Measurements from ENCODE around the gene TNNT1.

Gene TNNT1

DNA sequence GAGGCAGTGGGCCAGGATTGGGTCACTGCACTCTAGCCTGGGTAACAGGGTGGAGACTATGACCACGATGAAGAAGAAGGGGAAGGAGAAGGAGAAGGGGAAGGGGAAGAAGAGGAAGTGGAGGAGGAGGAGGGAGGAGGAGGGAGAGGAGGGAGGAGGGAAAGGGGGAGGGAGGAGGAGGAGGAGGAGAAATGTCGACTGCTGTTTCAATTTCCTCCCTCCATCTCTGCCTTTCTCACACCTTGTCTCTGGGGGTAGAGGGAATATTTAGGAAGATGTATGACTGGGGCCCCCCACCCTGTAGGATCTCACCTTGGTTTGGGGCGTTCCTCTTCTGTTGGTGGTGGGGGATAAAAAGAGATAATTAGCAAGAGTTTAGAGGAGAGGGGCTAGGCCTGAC, 3.8 kb downstream of the TNNT1 start:
- TF ChIP-seq EGR1 (IDR thresholded peaks at IDR 0.05) (no peak), EP300 (IDR thresholded peaks at IDR 0.05; ENCODE audit: borderline replicate concordance) (no peak)
- TF ChIP-seq, protein P1, sequence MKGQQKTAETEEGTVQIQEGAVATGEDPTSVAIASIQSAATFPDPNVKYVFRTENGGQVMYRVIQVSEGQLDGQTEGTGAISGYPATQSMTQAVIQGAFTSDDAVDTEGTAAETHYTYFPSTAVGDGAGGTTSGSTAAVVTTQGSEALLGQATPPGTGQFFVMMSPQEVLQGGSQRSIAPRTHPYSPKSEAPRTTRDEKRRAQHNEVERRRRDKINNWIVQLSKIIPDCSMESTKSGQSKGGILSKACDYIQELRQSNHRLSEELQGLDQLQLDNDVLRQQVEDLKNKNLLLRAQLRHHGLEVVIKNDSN (IDR thresholded peaks at IDR 0.05), result no peak

DNA sequence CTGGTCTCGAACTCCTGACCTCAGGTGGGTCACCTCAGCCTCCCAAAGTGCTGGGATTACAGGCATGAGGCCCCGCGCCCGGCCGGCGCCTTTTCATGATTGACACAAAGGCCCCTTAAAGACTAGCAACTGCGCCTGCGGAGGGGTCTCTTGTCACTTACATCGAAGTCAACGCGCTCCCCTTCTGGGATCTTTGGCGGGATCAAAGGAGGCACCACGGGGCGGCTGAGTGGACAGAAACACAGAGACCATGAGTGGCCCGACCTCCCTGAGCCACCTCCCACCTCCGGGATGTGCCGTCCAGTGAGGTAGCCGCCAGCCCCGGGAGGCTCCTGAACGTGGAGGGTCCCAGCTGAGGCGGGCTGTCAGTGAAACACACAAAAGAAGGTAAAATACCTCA, 7.3 kb downstream of the TNNT1 start:
- TF ChIP-seq TAF1 (IDR thresholded peaks at IDR 0.05; ENCODE audit: low read depth) (no peak), RAD21 (IDR thresholded peaks at IDR 0.05; ENCODE audit: low read depth) (no peak), TEAD4 (IDR thresholded peaks at IDR 0.05) (no peak), TCF12 (IDR thresholded peaks at IDR 0.05; ENCODE audit: low read depth) (no peak), EGR1 (IDR thresholded peaks at IDR 0.05) (no peak), YY1 (IDR thresholded peaks at IDR 0.05; ENCODE audit: low read depth) (no peak)
- TF ChIP-seq, protein P2, sequence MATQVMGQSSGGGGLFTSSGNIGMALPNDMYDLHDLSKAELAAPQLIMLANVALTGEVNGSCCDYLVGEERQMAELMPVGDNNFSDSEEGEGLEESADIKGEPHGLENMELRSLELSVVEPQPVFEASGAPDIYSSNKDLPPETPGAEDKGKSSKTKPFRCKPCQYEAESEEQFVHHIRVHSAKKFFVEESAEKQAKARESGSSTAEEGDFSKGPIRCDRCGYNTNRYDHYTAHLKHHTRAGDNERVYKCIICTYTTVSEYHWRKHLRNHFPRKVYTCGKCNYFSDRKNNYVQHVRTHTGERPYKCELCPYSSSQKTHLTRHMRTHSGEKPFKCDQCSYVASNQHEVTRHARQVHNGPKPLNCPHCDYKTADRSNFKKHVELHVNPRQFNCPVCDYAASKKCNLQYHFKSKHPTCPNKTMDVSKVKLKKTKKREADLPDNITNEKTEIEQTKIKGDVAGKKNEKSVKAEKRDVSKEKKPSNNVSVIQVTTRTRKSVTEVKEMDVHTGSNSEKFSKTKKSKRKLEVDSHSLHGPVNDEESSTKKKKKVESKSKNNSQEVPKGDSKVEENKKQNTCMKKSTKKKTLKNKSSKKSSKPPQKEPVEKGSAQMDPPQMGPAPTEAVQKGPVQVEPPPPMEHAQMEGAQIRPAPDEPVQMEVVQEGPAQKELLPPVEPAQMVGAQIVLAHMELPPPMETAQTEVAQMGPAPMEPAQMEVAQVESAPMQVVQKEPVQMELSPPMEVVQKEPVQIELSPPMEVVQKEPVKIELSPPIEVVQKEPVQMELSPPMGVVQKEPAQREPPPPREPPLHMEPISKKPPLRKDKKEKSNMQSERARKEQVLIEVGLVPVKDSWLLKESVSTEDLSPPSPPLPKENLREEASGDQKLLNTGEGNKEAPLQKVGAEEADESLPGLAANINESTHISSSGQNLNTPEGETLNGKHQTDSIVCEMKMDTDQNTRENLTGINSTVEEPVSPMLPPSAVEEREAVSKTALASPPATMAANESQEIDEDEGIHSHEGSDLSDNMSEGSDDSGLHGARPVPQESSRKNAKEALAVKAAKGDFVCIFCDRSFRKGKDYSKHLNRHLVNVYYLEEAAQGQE (IDR thresholded peaks at IDR 0.05; ENCODE audit: low read depth), result no peak

DNA sequence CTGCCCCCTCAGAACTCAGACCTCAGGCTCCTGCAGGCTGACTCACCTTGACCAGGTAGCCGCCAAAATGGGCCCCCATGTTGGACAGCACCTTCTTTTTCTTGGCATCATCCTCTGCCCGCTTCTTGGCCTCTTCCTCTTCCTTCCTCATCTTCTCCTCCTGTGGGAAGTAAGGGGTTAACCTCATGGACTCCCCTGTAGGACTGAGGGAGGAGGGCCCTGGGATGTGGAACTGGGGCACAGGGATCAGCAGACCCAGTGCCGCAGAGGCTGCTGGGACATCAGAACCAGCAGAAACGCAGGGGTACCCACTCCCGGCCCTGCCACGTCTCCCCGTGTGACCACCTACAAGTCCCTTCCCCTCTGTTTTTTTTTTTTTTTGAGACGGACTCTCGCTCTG, 11.1 kb downstream of the TNNT1 start:
- no peak for TF ChIP-seq EP300 (IDR thresholded peaks at IDR 0.05; ENCODE audit: borderline replicate concordance)
- no peak for TF ChIP-seq NFIC (IDR thresholded peaks at IDR 0.05)
- no peak for TF ChIP-seq TAF1 (IDR thresholded peaks at IDR 0.05; ENCODE audit: low read depth)
- no peak for TF ChIP-seq TEAD4 (IDR thresholded peaks at IDR 0.05)
- TF ChIP-seq, protein P2 (IDR thresholded peaks at IDR 0.05; ENCODE audit: low read depth), result no peak
- TF ChIP-seq EGR1 (IDR thresholded peaks at IDR 0.05), result no peak
- TF ChIP-seq TCF12 (IDR thresholded peaks at IDR 0.05; ENCODE audit: low read depth), result no peak
- TF ChIP-seq ZBTB7A (IDR thresholded peaks at IDR 0.05; ENCODE audit: low read depth), result no peak
- no peak for TF ChIP-seq CEBPB (IDR thresholded peaks at IDR 0.05)
- TF ChIP-seq, protein P3, sequence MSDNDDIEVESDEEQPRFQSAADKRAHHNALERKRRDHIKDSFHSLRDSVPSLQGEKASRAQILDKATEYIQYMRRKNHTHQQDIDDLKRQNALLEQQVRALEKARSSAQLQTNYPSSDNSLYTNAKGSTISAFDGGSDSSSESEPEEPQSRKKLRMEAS (IDR thresholded peaks at IDR 0.05), result no peak
- TF ChIP-seq FOXM1 (IDR thresholded peaks at IDR 0.05; ENCODE audit: borderline replicate concordance, low read depth), result no peak

DNA sequence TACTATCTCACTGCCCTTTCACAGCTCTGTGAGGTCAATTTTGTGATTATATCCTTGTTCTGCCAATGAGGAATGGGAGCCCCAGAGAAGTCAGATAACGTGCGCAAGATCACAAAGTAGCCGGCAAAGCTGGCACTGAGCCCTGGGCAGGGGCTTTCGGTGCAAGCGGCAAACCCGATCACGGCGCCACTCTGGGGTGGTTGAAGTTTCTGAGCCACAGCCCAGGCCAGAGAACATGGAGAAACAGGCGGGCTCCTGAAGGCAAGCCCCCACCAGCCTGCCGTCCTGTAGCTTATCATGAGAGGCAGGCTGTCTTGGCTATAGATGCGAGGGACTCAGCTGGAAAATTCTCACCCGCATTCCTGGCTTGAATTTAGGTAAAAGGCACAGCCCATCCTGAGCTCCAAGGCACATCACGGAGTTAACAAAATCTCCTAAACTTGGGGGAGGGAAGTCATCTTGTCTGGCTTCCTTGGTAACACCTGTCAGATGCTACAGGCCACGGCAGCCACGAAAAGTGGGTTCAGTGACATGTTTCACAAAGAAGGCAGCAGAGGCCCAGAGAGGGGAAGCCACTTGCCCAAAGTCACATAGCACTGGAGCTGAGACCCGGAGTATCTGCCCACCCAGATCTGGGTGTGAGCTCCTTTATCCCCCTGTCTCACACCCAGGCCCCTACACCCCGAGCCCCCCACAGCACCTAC, 12.5 kb downstream of the TNNT1 start:
- no peak for TF ChIP-seq YY1 (IDR thresholded peaks at IDR 0.05; ENCODE audit: low read depth)
- TF ChIP-seq, protein P2 (IDR thresholded peaks at IDR 0.05; ENCODE audit: low read depth), result no peak
- no peak for TF ChIP-seq CREB1 (IDR thresholded peaks at IDR 0.05; ENCODE audit: low read depth)
- TF ChIP-seq RAD21 (IDR thresholded peaks at IDR 0.05; ENCODE audit: low read depth), result no peak
- no peak for TF ChIP-seq NFIC (IDR thresholded peaks at IDR 0.05)
- TF ChIP-seq TAF1 (IDR thresholded peaks at IDR 0.05; ENCODE audit: low read depth), result no peak
- TF ChIP-seq EGR1 (IDR thresholded peaks at IDR 0.05), result no peak
- no peak for TF ChIP-seq CEBPB (IDR thresholded peaks at IDR 0.05)
- TF ChIP-seq TEAD4 (IDR thresholded peaks at IDR 0.05), result no peak
- TF ChIP-seq, protein P3 (IDR thresholded peaks at IDR 0.05), result no peak
- no peak for TF ChIP-seq FOXM1 (IDR thresholded peaks at IDR 0.05; ENCODE audit: borderline replicate concordance, low read depth)
- TF ChIP-seq EP300 (IDR thresholded peaks at IDR 0.05; ENCODE audit: borderline replicate concordance), result no peak
- TF ChIP-seq, protein P1 (IDR thresholded peaks at IDR 0.05), result no peak
- no peak for TF ChIP-seq ZBTB7A (IDR thresholded peaks at IDR 0.05; ENCODE audit: low read depth)
- no peak for TF ChIP-seq TCF12 (IDR thresholded peaks at IDR 0.05; ENCODE audit: low read depth)

DNA sequence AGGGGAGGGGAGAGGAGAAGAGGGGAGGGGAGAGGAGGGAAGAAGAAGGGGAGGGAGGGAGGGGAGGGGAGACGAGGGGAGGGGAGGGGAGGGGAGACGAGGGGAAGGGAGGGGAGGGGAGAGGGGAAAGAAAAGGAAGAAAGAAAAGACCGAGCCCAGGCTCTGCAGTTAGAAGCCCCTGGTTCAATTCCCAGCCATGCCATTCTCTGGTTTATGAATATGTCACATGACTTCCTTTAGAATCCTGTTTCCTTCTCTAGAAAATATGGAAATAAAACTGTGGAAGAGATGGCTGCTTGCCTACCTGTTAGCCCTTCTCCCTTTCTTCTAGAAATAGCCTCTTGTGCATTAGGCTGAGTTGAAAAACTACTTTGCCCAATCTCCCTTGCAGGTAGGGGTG, 14.3 kb downstream of the TNNT1 start:
- TF ChIP-seq YY1 (IDR thresholded peaks at IDR 0.05; ENCODE audit: low read depth) (no peak), EP300 (IDR thresholded peaks at IDR 0.05; ENCODE audit: borderline replicate concordance) (no peak), EGR1 (IDR thresholded peaks at IDR 0.05) (no peak), FOXM1 (IDR thresholded peaks at IDR 0.05; ENCODE audit: borderline replicate concordance, low read depth) (no peak), TEAD4 (IDR thresholded peaks at IDR 0.05) (no peak), TCF12 (IDR thresholded peaks at IDR 0.05; ENCODE audit: low read depth) (no peak), ZBTB7A (IDR thresholded peaks at IDR 0.05; ENCODE audit: low read depth) (no peak), CREB1 (IDR thresholded peaks at IDR 0.05; ENCODE audit: low read depth) (no peak), NFIC (IDR thresholded peaks at IDR 0.05) (no peak), TAF1 (IDR thresholded peaks at IDR 0.05; ENCODE audit: low read depth) (no peak)
- TF ChIP-seq, protein P1 (IDR thresholded peaks at IDR 0.05), result no peak
- TF ChIP-seq, protein P3 (IDR thresholded peaks at IDR 0.05), result no peak
